Activated CD4-positive, alpha-beta T cell treated with anti-CD3 and anti-CD28 coated beads, Interleukin-2, amount 50 U/mL, for 1 hour (primary cell): ENCODE data around the gene FARS2.

Source experiments
- DNase-seq: peaks from one replicate; pipeline ENCODE4 v3.0.0-alpha.2; 2020

Gene FARS2

DNA sequence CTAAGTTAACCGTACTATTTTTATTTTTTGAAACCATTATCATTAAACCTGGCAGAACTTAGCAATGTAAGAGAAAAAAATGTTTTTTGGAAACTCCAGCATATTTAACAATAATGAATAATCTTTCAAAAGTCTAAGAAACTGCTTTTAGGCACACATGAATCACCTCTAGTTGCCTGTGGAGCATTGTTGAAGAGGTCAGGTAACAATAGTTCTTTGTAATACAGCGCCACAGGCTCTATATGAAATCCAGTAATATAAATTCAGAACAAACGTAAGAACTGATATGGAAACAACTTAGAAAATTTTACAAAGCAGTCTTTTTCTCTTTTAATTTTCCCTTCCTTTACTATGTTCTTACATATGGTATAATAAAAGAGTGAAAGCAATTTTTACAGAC lies 10.9 kb upstream of the FARS2 start:
- no peak for DNase-seq

DNA sequence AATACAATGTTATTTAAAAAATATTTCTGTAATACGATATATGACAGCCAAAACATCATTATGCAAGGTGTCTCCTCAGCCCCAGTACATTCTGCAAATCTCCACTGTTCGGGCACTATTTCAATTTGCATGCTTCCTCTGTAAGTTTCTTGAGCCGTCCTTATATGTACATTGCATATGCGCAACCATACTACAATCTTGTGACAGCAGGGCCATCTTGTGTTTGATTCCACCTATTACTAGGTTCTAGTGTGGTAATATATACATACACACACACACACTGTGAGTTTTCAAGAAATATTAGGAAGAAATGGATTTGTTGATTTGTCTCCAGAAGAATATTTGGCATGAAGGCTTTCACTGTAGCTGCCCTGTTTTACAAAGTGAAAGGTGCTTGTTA lies 10.4 kb upstream of the FARS2 start:
- no peak for DNase-seq

DNA sequence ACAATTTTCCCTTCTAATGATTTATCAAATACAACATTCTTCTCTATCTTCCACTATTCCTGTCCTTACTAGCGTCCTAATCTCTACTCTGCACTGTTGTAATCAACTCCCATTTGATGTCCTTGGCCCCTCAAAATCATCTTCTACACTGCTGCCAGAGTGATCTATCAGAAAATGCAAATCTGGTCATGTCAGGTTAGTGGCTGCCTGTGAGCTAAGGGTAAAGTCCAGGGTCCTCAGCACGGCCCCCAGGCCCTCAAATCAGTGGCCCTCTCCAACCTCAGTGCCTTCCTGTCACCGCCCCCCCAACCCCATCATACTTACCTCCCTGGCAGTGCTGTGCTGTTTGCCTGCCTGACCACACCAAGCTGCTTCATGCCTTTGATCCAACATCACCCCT lies 4.4 kb upstream of the FARS2 start:
- no peak for DNase-seq

DNA sequence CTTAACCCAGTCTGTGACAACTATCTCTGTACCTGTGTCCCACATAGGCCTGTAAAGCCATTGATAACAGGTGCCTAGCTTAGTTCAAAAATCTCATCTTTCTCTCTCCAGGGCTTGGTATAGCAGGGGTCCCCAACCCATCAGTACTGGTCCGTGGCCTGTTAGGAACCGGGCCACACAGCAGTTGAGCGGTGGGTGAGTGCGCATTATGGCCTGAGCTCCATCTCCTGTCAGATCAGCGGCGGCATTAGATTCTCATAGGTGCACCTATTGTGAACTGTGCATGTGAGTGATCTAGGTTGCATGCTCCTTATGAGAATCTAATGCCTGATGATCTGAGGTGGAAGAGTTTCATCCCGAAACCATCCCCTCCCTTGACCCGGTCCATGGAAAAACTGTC lies 3.9 kb upstream of the FARS2 start:
- no peak for DNase-seq

- no peak for DNase-seq
Measured at GRCh38 chr6:5259428-5259827, 1.9 kb upstream of the FARS2 start.

DNA sequence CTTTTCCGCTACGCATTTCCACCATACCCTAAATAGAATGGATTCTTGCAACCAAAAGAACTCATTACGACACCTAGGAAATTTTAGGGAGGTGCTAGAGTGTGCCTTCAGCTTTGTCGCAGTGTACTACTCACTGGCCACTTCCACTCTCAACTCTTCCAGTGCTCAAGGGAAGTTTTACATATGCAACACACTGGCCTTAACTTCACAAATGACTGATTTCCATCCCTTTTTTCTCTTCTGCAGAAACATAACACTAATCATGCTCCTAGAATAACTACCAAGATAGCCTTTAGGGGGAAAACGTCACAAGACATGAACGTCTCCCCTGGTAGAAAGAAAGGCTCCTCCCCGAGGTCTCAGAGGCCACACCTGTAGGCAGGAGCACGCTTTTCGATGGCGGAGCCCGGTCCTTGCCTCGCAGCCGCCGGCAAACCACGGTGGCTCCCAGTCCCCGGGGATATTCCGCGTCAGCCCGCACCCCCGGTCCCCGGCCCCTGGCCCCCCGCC lies 1.1 kb upstream of the FARS2 start:
- peak; percentile 67 for DNase-seq

DNA sequence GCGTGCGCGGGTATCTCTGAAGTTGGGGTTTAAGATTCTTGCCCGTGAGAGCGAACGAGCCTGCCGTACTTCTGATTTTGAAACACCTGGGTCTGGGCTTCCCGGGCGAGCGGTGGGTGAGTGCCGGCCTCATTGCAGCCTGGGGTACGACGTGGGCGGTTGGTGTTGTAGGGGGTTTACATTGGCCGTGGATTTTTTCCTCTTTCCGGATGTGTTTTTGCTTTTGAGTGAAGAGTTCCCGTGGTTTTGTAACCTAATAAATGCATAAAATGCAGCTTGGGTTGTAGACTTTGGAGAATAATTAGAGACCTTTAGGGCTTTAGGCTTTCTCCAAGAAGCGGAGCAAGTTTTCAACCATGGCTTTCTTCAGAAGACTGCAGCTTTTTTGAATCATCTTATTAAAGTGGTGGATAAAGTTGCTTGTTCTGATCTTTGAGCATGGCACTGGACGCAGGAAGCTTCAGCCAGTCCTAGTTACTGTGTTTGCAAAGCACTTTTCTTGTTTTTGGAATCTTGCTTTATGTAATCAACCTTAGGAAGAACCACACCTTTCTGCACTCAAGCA lies 314 bp downstream of the FARS2 start:
- no peak for DNase-seq

DNA sequence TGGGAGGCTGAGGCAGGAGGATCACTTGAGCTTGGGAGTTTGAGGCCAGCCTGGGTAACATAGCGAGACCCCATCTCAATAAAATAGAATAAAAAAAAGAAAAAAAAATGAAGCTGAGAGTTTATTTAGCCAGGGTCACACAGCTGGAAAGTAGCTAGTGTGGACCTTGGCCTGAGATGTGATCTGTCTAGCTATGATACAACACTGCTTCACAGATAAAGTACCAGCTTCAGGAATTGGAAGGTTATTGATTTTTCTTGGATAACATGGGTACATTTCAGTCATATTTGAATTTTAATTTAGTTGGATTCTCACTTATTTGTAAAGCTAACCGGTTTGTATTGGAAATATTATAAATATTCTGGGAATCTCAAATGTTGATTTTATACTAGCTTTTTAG lies 5.1 kb downstream of the FARS2 start:
- DNase-seq: no peak

- no peak for DNase-seq
Measured at GRCh38 chr6:5270093-5270680, 8.9 kb downstream of the FARS2 start.

- DNase-seq: no peak
Measured at GRCh38 chr6:5271926-5272325, 10.6 kb downstream of the FARS2 start.

GRCh38 chr6:5274231-5274630 lies 12.9 kb downstream of the FARS2 start:
- DNase-seq: no peak

GRCh38 chr6:5275497-5275896 lies 14.2 kb downstream of the FARS2 start:
- no peak for DNase-seq

GRCh38 chr6:5276581-5276980 lies 15.3 kb downstream of the FARS2 start:
- DNase-seq: no peak

- no peak for DNase-seq
Measured at GRCh38 chr6:5277589-5277988, 16.3 kb downstream of the FARS2 start.

DNA sequence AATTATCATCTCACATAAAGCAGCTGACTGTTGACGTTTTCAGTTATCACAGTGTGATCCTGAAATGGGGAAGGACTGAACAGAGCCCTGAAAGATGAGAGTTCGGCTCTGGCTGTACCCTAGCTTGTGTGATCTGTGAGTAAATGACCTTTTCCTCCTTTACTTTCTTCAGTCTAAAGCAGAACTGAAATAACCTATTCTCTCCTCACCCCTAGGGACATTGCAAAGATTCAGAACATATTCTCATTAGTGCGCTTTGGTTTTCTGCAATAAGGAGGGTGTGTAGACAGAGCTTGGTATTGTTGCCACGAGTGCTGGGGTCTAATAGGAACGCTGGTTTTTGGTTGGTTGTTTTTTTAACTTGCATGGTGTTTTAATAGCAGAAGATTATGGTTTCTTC lies 16.7 kb downstream of the FARS2 start:
- DNase-seq: no peak

DNA sequence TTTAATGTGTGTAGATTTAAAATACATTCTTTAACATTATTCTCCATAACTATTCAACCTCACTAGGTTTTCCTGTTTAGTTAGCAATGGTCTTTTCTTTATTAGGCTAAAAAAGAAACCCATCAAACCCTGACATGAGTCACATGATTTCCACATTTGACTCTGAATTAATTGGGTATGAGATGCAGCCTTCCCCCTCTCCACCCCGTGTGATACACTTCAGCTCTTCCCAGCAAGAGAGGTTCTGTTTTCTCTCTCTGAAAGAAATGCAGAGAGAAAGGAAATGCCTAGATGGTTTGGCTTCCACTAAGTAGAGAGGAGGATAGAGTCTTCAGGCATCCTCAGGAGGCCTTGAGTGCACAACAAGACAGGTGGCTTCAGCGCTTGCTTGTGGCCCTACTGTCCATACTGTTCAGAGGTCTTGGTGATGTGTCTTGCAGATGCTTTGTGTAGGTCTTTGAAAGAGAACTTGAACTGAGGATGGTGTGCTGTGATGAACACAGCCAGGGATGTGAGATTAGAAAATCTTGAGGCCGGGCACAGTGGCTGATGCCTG lies 17.3 kb downstream of the FARS2 start:
- no peak for DNase-seq

DNA sequence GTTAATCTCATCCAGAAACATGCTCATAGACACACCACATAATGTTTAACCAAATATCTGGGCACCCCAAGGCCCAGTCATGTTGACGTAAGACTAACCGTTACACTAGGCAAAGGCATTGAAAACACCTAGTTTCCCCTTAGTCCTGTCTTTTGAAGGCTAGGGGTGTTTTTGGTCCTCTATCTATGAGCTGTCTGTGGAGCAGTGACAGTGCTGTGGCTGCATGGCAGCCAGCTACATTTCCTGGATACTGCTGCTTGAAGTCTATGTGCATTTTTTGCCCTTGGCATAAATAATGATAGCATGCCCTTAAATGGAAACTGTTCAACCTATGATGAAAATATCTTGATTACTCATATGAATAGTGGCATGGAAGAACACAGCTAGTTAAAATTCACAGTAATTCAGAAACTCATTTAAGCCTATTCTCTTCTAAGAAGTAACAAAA lies 18.6 kb downstream of the FARS2 start:
- DNase-seq: no peak

DNA sequence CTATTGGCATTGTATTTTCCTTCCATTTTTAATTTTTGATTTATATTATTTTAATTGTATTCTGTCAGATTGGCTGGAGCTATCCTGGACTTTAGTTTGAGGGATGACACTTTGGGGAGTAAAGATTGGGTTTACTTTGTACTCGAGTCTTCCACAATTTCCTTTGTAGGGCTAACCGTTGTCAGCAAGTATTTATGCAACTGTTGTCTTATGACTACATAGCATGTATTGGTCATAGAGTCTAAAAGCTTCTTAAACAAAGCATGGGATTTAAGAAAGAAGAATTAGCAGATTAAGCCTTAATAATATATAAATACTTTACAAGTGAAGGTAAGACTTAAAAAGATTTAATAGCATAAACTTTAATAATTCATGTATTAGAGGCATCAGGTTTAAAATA lies 19.6 kb downstream of the FARS2 start:
- no peak for DNase-seq

GRCh38 chr6:5282191-5282623 lies 20.9 kb downstream of the FARS2 start:
- no peak for DNase-seq

DNA sequence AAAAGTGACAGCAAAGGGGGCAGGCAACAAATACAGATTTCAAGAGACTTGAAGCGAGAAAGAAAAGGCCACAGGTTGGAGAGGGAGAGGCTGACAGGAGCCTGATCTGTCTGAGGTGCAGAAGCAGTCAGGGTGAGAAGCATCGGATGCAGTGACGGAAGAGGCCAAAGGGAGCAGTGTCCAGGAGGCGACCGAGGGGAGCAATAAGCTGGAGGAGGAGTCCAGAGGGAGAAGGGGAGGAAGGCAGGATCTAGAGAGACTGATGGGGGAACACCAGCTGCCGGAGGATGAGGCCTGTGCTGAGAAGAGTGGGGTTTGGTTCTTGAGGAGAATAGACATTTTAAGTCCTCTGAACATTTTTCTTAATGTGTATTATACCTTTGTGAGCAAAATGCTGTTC lies 23.8 kb downstream of the FARS2 start:
- no peak for DNase-seq

DNA sequence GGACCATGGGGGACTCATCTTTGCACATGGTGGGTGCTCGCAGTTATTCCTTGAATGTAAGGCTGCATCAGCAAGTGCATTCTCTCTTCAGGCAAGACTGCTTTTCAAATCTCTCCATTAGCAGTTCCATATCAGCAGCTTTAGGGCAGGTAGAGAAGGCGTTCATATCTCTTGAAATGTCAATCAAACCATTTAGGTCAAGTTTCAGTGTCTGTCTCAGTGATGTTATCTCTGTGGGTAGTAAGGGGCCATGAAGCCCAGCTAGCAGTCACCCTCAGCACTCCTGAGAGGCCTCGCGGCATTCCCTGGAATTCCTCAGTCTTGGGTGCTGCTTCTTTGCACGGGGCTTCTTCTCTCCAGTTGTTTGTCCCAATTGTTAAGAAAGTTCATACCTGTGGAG lies 24.2 kb downstream of the FARS2 start:
- DNase-seq: no peak

- DNase-seq: no peak
Measured at GRCh38 chr6:5286780-5287179, 25.5 kb downstream of the FARS2 start.

GRCh38 chr6:5287205-5287965 lies 26.1 kb downstream of the FARS2 start:
- no peak for DNase-seq

- no peak for DNase-seq
Measured at GRCh38 chr6:5287966-5288297, 26.6 kb downstream of the FARS2 start.
